HCT116 (cell line): ENCODE measurements around the gene SFXN5. TPM values are rescaled to one million over a fixed set of nuclear protein-coding genes. Genes with fewer than 3 reads are reported as not detected.

ENCODE experiments used
- ATAC-seq: fragments of 200-7000 bp; cut with Tn5 transposase; 2 replicates; pipeline ENCODE4 v1.9.1; 2020; ENCODE audit warnings: mild to moderate bottlenecking, moderate library complexity
- BruUV-seq: library from RNA; stranded (reverse); fragments of 400-500 nt; replicated peaks from 2 replicates; lab custom pipeline; 2021; lab: Mats Ljungman, UMichigan
- CTCF ChIA-PET: fragments of 300-600 bp; sonication (Branson Sonifier 250); formaldehyde crosslinking; loops from one replicate; lab custom pipeline; 2021; ENCODE audit warnings: antibody characterized with exemption; lab: Charles Lee
- POLR2A ChIA-PET: fragments of 300-600, 350-600 bp; sonication (Branson Sonifier 250); formaldehyde crosslinking; loops from one replicate; lab custom pipeline; 2021; ENCODE audit warnings: antibody characterized with exemption; lab: Charles Lee
- RAD21 ChIA-PET, 2 experiments: fragments of 300-600 bp; sonication (Branson Sonifier 250); formaldehyde crosslinking; loops; one replicate each; lab custom pipeline; 2023; ENCODE audit warnings: low total read pairs in 2 of 2; ENCODE audit not compliant: uncharacterized antibody in 2 of 2, unreplicated experiment in 2 of 2, low non-redundant PET in 1 of 2; lab: Charles Lee
- DNase-seq: peaks from one replicate; pipeline ENCODE4 v3.0.0-alpha.2; 2010; ENCODE audit warnings: low read depth, low spot score
- H2AFZ ChIP-seq: fragments of 200-600 bp; shearing (Covaris generic), sonication (generic); 2 replicates; pipeline ENCODE4 v1.6.1; 2017; ENCODE audit warnings: low read depth, mixed run types, mixed read lengths, antibody characterized with exemption, low read length; ENCODE audit not compliant: poor library complexity, severe bottlenecking
- H3K27ac ChIP-seq: 2 replicates; pipeline ENCODE4 v1.5.1; 2012; ENCODE audit warnings: low read depth, low read length
- H3K27me3 ChIP-seq: fragments of 200-600 bp; sonication (generic); 2 replicates; pipeline ENCODE4 v1.6.1; 2016; ENCODE audit warnings: mixed run types, low read length, mixed read lengths; ENCODE audit not compliant: insufficient read depth
- H3K36me3 ChIP-seq, 2 experiments: fragments of 200-500 bp in 1 of 2; fragments of 200-600 bp in 1 of 2; sonication (Bioruptor generic) in 1 of 2; sonication (generic) in 1 of 2; 2 replicates each; pipeline versions ENCODE4 v1.5.1 to v1.6.1; 2014 to 2016; ENCODE audit warnings: low read length in 2 of 2, inconsistent platforms in 1 of 2, mixed read lengths in 1 of 2, mixed run types in 1 of 2; ENCODE audit not compliant: insufficient read depth in 2 of 2, control insufficient read depth in 1 of 2
- H3K4me1 ChIP-seq, 2 experiments: fragments of 200-600 bp in 1 of 2; sonication (generic) in 1 of 2; 2 replicates each; pipeline versions ENCODE4 v1.5.1 to v1.6.1; 2012 to 2017; ENCODE audit warnings: low read length in 2 of 2, inconsistent platforms in 1 of 2, mild to moderate bottlenecking in 1 of 2, mixed read lengths in 1 of 2, mixed run types in 1 of 2, moderate library complexity in 1 of 2; ENCODE audit not compliant: insufficient read depth in 2 of 2, control insufficient read depth in 1 of 2
- H3K4me2 ChIP-seq: fragments of 200-600 bp; sonication (generic); 2 replicates; pipeline ENCODE4 v1.6.1; 2017; ENCODE audit warnings: mixed run types, low read length, mixed read lengths
- H3K4me3 ChIP-seq, 2 experiments: fragments of 200-600 bp in 1 of 2; sonication (generic) in 1 of 2; replicated peaks in 1 of 2; 2 replicates each; pipeline ENCODE4 v1.5.1; 2011 to 2016; ENCODE audit warnings: low read length in 2 of 2, control low read depth in 1 of 2, low read depth in 1 of 2, mild to moderate bottlenecking in 1 of 2, mixed read lengths in 1 of 2, mixed run types in 1 of 2
- H3K79me2 ChIP-seq: fragments of 200-600 bp; sonication (generic); 2 replicates; pipeline ENCODE4 v1.6.1; 2017; ENCODE audit warnings: mild to moderate bottlenecking, mixed run types, low read length, moderate library complexity, mixed read lengths; ENCODE audit not compliant: insufficient read depth
- H3K9ac ChIP-seq: fragments of 200-600 bp; sonication (generic); 2 replicates; pipeline ENCODE4 v1.6.1; 2016; ENCODE audit warnings: low read length, mixed read lengths
- H3K9me2 ChIP-seq: fragments of 200-600 bp; sonication (generic), shearing (Covaris generic); 2 replicates; pipeline ENCODE4 v1.6.1; 2017; ENCODE audit warnings: mixed run types, mild to moderate bottlenecking, moderate library complexity; ENCODE audit not compliant: insufficient read depth
- H3K9me3 ChIP-seq, 2 experiments: fragments of 200-500 bp in 1 of 2; fragments of 200-600 bp in 1 of 2; sonication (Bioruptor generic) in 1 of 2; sonication (generic) in 1 of 2; 2 replicates each; pipeline ENCODE4 v1.6.1; 2014 to 2017; ENCODE audit warnings: low read length in 2 of 2, mixed read lengths in 2 of 2, inconsistent platforms in 1 of 2, low read depth in 1 of 2, mild to moderate bottlenecking in 1 of 2, mixed run types in 1 of 2, moderate library complexity in 1 of 2; ENCODE audit not compliant: control insufficient read depth in 1 of 2, insufficient read depth in 1 of 2
- H4K20me1 ChIP-seq: fragments of 200-600 bp; sonication (generic), shearing (Covaris generic); 2 replicates; pipeline ENCODE4 v1.6.1; 2017; ENCODE audit warnings: mixed run types, mild to moderate bottlenecking, moderate library complexity; ENCODE audit not compliant: insufficient read depth
- ATF3 ChIP-seq: IDR thresholded peaks from 2 replicates; pipeline ENCODE4 v1.6.1; 2012
- CBX3 ChIP-seq: IDR thresholded peaks from 2 replicates; pipeline ENCODE4 v1.6.1; 2012; ENCODE audit warnings: low read depth
- EGR1 ChIP-seq: IDR thresholded peaks from 2 replicates; pipeline ENCODE4 v1.6.1; 2012; ENCODE audit warnings: low read depth
- ELF1 ChIP-seq: IDR thresholded peaks from 2 replicates; pipeline ENCODE4 v1.6.1; 2012; ENCODE audit warnings: low read depth, borderline replicate concordance
- EZH2 ChIP-seq: fragments of 200-600 bp; sonication (generic); IDR thresholded peaks from 2 replicates; pipeline ENCODE4 v1.6.1; 2017; ENCODE audit warnings: antibody characterized with exemption, mixed run types
- EZH2phosphoT487 ChIP-seq: fragments of 200-600 bp; IDR thresholded peaks from 2 replicates; pipeline ENCODE4 v1.6.1; 2018; ENCODE audit warnings: antibody characterized with exemption, borderline replicate concordance
- FOSL1 ChIP-seq: IDR thresholded peaks from 2 replicates; pipeline ENCODE4 v1.6.1; 2012; ENCODE audit warnings: low read depth
- JUND ChIP-seq: IDR thresholded peaks from 2 replicates; pipeline ENCODE4 v1.6.1; 2012
- MAX ChIP-seq: IDR thresholded peaks from 2 replicates; pipeline ENCODE4 v1.6.1; 2012
- POLR2AphosphoS5 ChIP-seq: IDR thresholded peaks from 2 replicates; pipeline ENCODE4 v1.6.1; 2011; ENCODE audit warnings: mild to moderate bottlenecking, low read depth, low read length, moderate library complexity
- RAD21 ChIP-seq: IDR thresholded peaks from 2 replicates; pipeline ENCODE4 v1.6.1; 2012; ENCODE audit warnings: low read depth, mild to moderate bottlenecking
- REST ChIP-seq: IDR thresholded peaks from 2 replicates; pipeline ENCODE4 v1.6.1; 2012; ENCODE audit warnings: low read depth
- SIN3A ChIP-seq: IDR thresholded peaks from 2 replicates; pipeline ENCODE4 v1.6.1; 2012; ENCODE audit warnings: low read depth
- SP1 ChIP-seq: IDR thresholded peaks from 2 replicates; pipeline ENCODE4 v1.6.1; 2012; ENCODE audit warnings: low read depth
- SRF ChIP-seq: IDR thresholded peaks from 2 replicates; pipeline ENCODE4 v1.6.1; 2012; ENCODE audit warnings: low read depth
- TCF7L2 ChIP-seq: IDR thresholded peaks from 2 replicates; pipeline ENCODE4 v1.7.0; 2011; ENCODE audit warnings: borderline replicate concordance, inconsistent platforms; ENCODE audit not compliant: insufficient read depth, insufficient read length; ENCODE audit errors: extremely low read depth
- YY1 ChIP-seq: IDR thresholded peaks from 2 replicates; pipeline ENCODE4 v1.6.1; 2011; ENCODE audit warnings: low read length, low read depth, moderate library complexity, mild to moderate bottlenecking; ENCODE audit not compliant: insufficient replicate concordance; ENCODE audit errors: extremely low read depth
- ZBTB33 ChIP-seq: IDR thresholded peaks from 2 replicates; pipeline ENCODE4 v1.6.1; 2011; ENCODE audit warnings: mild to moderate bottlenecking, low read length, moderate library complexity; ENCODE audit not compliant: insufficient replicate concordance; ENCODE audit errors: extremely low read depth
- ZFX ChIP-seq: fragments of 450-650 bp; IDR thresholded peaks from 2 replicates; pipeline ENCODE4 v1.6.1; 2017
- ZNF274 ChIP-seq: fragments of 200-500 bp; sonication (Bioruptor generic); IDR thresholded peaks from 2 replicates; pipeline ENCODE4 v1.6.1; 2014; ENCODE audit warnings: mild to moderate bottlenecking, low read depth, low read length, inconsistent platforms
- intact Hi-C: fragments of 100-400 bp; cut with micrococcal nuclease; formaldehyde crosslinking; loops from 2 replicates; pipeline ENCODE4 v1.10.0; 2022
- total RNA-seq: library from RNA; stranded (reverse); gene quantifications from one replicate; pipeline ENCODE4 v1.2.1, GENCODE V29; 2021; ENCODE audit not compliant: unreplicated experiment

The SFXN5 gene
- total RNA-seq, 1 experiment from 2014 or later: 10.0 TPM

- H3K4me3 ChIP-seq: no peak overlapping the region
- no peaks in the 10 kb centered on the region for H3K9me3 ChIP-seq
- no peak overlapping the region for H3K4me2 ChIP-seq
- H3K9ac ChIP-seq: no peak overlapping the region
- intact Hi-C loops: loop anchor here (5.0 kb wide), 1 partner anchor 82 kb away; no protein-coding TSS in a partner anchor
- peaks cover 14% of the 10 kb centered on the region; the same call in 1 of the 2 replicates for H3K79me2 ChIP-seq
- H3K4me1 ChIP-seq: peaks cover 5 to 18% of the 10 kb centered on the region in 2 experiments; a peak in 3 of 4 replicates
- H4K20me1 ChIP-seq: no peaks in the 10 kb centered on the region
- no peak for ATAC-seq
- POLR2A ChIA-PET: no interaction called here
- H3K27me3 ChIP-seq: no peaks in the 10 kb centered on the region
- TF ChIP-seq ZNF274 (no peak), SP1 (no peak), EZH2phosphoT487 (no peak), CBX3 (no peak), ATF3 (no peak), ZBTB33 (no peak), TCF7L2 (no peak), EZH2 (no peak), SRF (no peak), YY1 (no peak), POLR2AphosphoS5 (no peak), JUND (no peak), ZFX (no peak), SIN3A (no peak), ELF1 (no peak), RAD21 (no peak), EGR1 (no peak), MAX (no peak), FOSL1 (no peak), REST (no peak)
- TF ChIP-seq, all 23 proteins: peak for 0
- no peaks in the 10 kb centered on the region for H3K9me2 ChIP-seq
- CTCF ChIA-PET: no interaction called here
- no peak for DNase-seq
- no peak overlapping the region for H2AFZ ChIP-seq
- no TSS peak for BruUV-seq
- no peak overlapping the region for H3K27ac ChIP-seq
- RAD21 ChIA-PET: no interaction called here
- no peaks in the 10 kb centered on the region for H3K36me3 ChIP-seq
Measured at GRCh38 chr2:73074110-73075069, 2.9 kb upstream of the SFXN5 start.
